ENCODE data around the gene TRIM63.

Gene TRIM63

DNA sequence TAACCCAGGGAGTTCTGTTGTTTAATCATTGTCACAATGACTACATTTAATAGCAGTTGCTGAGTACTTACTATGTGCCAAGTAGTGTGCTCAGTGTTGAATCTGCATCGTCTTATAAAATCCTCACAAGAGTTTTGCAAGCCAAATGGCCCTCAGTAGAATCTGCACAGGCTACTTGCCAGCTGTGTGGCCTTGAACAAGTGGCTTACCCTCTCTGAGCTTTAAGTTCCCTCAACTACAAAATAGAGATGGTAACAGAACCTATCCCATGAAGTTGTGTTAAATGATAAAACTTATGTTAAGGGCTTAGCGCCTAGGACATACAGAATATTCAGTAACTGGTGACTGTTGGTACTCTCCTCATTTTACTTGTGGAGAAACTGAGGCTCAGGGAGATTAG lies 12.4 kb downstream of the TRIM63 start:
- no peak for TF ChIP-seq CTCF (IDR thresholded peaks at IDR 0.05; ENCODE audit: low read depth, low read length)
- no peak for DNase-seq (ENCODE audit: extremely low read depth, low read depth)

DNA sequence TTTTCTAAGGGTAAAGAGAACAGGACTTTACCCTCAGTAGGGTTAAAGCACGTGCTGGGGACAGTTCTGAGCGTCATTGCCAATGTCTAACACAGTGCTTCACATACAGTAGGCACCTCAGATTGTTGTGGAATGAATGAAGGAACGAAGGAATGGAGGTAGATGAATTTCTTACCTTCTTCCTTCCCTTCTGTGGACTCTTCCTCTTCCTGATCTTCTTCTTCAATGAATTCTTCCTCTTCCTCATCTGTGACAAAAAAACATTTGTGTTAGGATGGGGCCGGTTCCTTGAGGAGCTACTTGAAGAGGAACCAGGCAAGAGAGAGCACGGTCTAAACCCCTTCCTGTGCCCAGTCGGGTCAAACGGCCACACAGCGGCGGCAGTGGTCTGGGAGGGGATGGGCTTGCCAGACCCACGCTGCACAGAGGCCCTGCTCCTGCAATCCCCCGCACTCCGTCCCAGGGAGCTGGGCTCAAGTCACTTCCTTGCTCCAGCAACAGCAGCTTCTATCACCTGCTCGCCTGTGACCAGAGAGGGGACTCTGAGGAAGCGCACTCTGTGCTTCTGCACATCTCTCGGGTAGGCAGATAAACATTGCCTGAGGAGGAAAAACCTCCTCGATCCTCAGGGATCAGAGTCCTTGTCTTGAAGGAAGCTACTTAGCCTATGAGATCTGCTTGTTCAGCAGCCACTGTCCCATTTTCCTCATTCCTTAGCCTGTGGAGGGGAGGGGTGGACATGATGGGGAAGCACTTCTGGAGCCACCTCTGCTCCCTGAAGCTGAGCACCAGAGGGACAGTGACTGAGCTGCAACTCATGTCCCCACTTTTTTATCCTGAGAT lies 13.5 kb downstream of the TRIM63 start:
- no peak for DNase-seq (ENCODE audit: extremely low read depth, low read depth)
- TF ChIP-seq CTCF (IDR thresholded peaks at IDR 0.05; ENCODE audit: low read depth, low read length) = no peak

- TF ChIP-seq CTCF (IDR thresholded peaks at IDR 0.05; ENCODE audit: low read depth, low read length) = no peak
- DNase-seq (ENCODE audit: extremely low read depth, low read depth) = no peak
Observed at GRCh38 chr1:26050248-26050640, 17.2 kb downstream of the TRIM63 start.

DNA sequence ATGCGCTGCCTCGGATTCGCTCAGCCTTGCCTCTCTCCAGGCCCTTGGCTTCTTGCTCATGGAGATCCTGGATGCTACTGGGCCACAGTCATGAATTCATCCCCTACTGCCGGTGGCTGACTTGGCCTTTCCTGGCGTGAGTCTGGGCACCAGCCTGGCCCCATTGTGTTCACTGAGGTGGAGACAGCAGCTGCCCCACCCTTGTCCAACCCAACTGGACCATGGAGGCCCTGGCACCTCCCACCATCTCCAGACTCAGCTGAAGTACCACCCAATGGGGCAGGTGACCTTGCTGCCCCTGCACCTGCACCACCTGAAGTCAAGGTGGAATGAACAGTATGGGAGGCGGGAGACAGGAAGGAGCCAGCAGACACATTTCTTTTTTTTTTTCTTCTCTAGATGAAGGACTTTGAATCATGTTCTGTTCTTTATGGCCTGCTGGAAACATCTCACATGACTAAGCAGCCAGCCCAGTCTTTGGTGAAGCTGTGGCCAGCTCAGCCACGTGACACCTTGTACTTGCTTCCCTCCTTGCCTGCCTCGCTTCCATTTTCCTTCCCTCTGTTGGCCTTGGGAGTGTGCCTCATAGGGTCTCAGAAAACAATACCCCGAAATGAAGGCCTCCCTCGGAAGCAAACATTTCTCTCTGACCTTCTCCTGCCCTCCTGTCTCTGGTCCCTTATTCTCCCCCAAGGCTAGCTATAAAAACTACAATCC lies 17.7 kb downstream of the TRIM63 start:
- no peak for TF ChIP-seq CTCF (IDR thresholded peaks at IDR 0.05; ENCODE audit: low read depth, low read length)
- DNase-seq (ENCODE audit: extremely low read depth, low read depth) = no peak

- TF ChIP-seq CTCF (IDR thresholded peaks at IDR 0.05; ENCODE audit: low read depth, low read length) = no peak
- no peak for DNase-seq (ENCODE audit: extremely low read depth, low read depth)
Observed at GRCh38 chr1:26047278-26047874, 20.1 kb downstream of the TRIM63 start.

GRCh38 chr1:26046246-26047095 lies 21.0 kb downstream of the TRIM63 start:
- DNase-seq (ENCODE audit: extremely low read depth, low read depth) = no peak
- TF ChIP-seq CTCF (IDR thresholded peaks at IDR 0.05; ENCODE audit: low read depth, low read length) = no peak
